SH-SY5Y (cell line): ENCODE results near the gene TBX2.

Experiments used
- GATA2 ChIP-seq: IDR thresholded peaks from 2 replicates; pipeline ENCODE4 v1.6.1; 2011; ENCODE audit warnings: mild to moderate bottlenecking, low read depth, low read length
- GATA3 ChIP-seq: IDR thresholded peaks from 2 replicates; pipeline ENCODE4 v1.6.1; 2011; ENCODE audit warnings: low read depth, mild to moderate bottlenecking, low read length, moderate library complexity

The TBX2 gene

GRCh38 chr17:61400066-61400716 lies 548 bp downstream of the TBX2 start:
- TF ChIP-seq GATA2 (no peak), GATA3 (no peak)

GRCh38 chr17:61400717-61401388 lies 1.2 kb downstream of the TBX2 start:
- TF ChIP-seq GATA3 (no peak), GATA2 (no peak)

GRCh38 chr17:61401389-61402072 lies 1.9 kb downstream of the TBX2 start:
- TF ChIP-seq GATA3, result no peak
- no peak for TF ChIP-seq GATA2

- no peak for TF ChIP-seq GATA3
Observed at GRCh38 chr17:61402073-61402541, 2.5 kb downstream of the TBX2 start.

- TF ChIP-seq GATA3, result no peak
- no peak for TF ChIP-seq GATA2
Observed at GRCh38 chr17:61402978-61403800, 3.5 kb downstream of the TBX2 start.

GRCh38 chr17:61403801-61404662 lies 4.4 kb downstream of the TBX2 start:
- TF ChIP-seq GATA2, result no peak
- TF ChIP-seq GATA3, result no peak

GRCh38 chr17:61404663-61404912 lies 4.9 kb downstream of the TBX2 start:
- TF ChIP-seq GATA2, result no peak
- TF ChIP-seq GATA3, result no peak

GRCh38 chr17:61404913-61405685 lies 5.5 kb downstream of the TBX2 start:
- TF ChIP-seq GATA2 (no peak), GATA3 (no peak)

GRCh38 chr17:61405686-61406536 lies 6.3 kb downstream of the TBX2 start:
- TF ChIP-seq GATA2 (no peak), GATA3 (no peak)

GRCh38 chr17:61406537-61406845 lies 6.8 kb downstream of the TBX2 start:
- TF ChIP-seq GATA3 (no peak), GATA2 (peak; percentile 55)

- no peak for TF ChIP-seq GATA2
- no peak for TF ChIP-seq GATA3
Observed at GRCh38 chr17:61406971-61407911, 7.6 kb downstream of the TBX2 start.
